Stimulated activated CD8-positive, alpha-beta memory T cell treated with anti-CD3 and anti-CD28 coated beads, Interleukin-15, amount 100 ng/mL, for 24 hours (primary cell): ENCODE data around the gene FAHD2B.
"Not testable (repeated sequence)": the region's sequence is repeated elsewhere in the genome, so short reads cannot be mapped to it uniquely, and the experiment has no call there.

Source experiments
- DNase-seq: peaks from one replicate; pipeline ENCODE4 v3.0.0-alpha.2; 2020; ENCODE audit warnings: low read depth

Gene FAHD2B

GRCh38 chr2:97068074-97068473 is 26.6 kb downstream of the FAHD2B start:
- DNase-seq = no peak

GRCh38 chr2:97067279-97068004 is 27.2 kb downstream of the FAHD2B start:
- no peak for DNase-seq

GRCh38 chr2:97066030-97066429 is 28.7 kb downstream of the FAHD2B start:
- not testable (repeated sequence) for DNase-seq

- not testable (repeated sequence) for DNase-seq
These were observed 32.7 kb downstream of the FAHD2B start for GRCh38 chr2:97062020-97062419.

- DNase-seq = not testable (repeated sequence)
These were observed 34.9 kb downstream of the FAHD2B start for GRCh38 chr2:97059782-97060181.

- DNase-seq = not testable (repeated sequence)
These were observed 38.5 kb downstream of the FAHD2B start for GRCh38 chr2:97056150-97056549.

- not testable (repeated sequence) for DNase-seq
These were observed 44.6 kb downstream of the FAHD2B start for GRCh38 chr2:97050032-97050431.

- DNase-seq = not testable (repeated sequence)
These were observed 46.2 kb downstream of the FAHD2B start for GRCh38 chr2:97048448-97048847.

- not testable (repeated sequence) for DNase-seq
These were observed 48.0 kb downstream of the FAHD2B start for GRCh38 chr2:97046676-97047075.

- DNase-seq = not testable (repeated sequence)
These were observed 48.7 kb downstream of the FAHD2B start for GRCh38 chr2:97045895-97046499.
